Measurements from ENCODE around the gene SLITRK3.

GRCh38 chr3:165156757-165157420 lies 39.3 kb downstream of the SLITRK3 start:
- TF ChIP-seq CTCF (IDR thresholded peaks at IDR 0.05), result no peak
- TF ChIP-seq POLR2A (IDR thresholded peaks at IDR 0.05), result no peak
